ENCODE measurements around the gene SLC4A1.
A peak's percentile ranks its signal among the peaks of the same experiment; 100 is the strongest.

SLC4A1 gene

GRCh38 chr17:44205962-44206824 lies 61.7 kb downstream of the SLC4A1 start:
- DNase-seq (ENCODE audit: low read depth): no peak

- DNase-seq (ENCODE audit: low read depth): peak; percentile 78
These were observed 63.5 kb downstream of the SLC4A1 start for GRCh38 chr17:44204441-44204882.

- DNase-seq (ENCODE audit: low read depth): peak; percentile 66
These were observed 64.0 kb downstream of the SLC4A1 start for GRCh38 chr17:44203731-44204440.

GRCh38 chr17:44202756-44203155 lies 65.2 kb downstream of the SLC4A1 start:
- DNase-seq (ENCODE audit: low read depth): no peak

- no peak for DNase-seq (ENCODE audit: low read depth)
These were observed 67.3 kb downstream of the SLC4A1 start for GRCh38 chr17:44200478-44201155.

GRCh38 chr17:44199553-44200477 lies 68.1 kb downstream of the SLC4A1 start, which contains the start of gene ATXN7L3:
Gene ATXN7L3 (minus strand): TSS chr17:44199884. CDS start chr17:44198070, 1,814 bp downstream.
- DNase-seq (ENCODE audit: low read depth): peak; percentile 98

- peak; percentile 67 for DNase-seq (ENCODE audit: low read depth)
These were observed 69.0 kb downstream of the SLC4A1 start for GRCh38 chr17:44198721-44199552.

Data from EH (cell line).